GM10248 (cell line): Measurements from ENCODE around the gene SNRPD2.
A peak's percentile ranks its signal among the peaks of the same experiment; 100 is the strongest.

Experiments used
- CTCF ChIA-PET: fragments of 300-600 bp; sonication (Branson Sonifier 250); formaldehyde crosslinking; extraction: SDS; loops from one replicate; lab custom pipeline; 2021; ENCODE audit warnings: antibody characterized with exemption; lab: Yijun Ruan, JAX
- POLR2A ChIA-PET: fragments of 350-650 bp; sonication (Branson Sonifier 250); formaldehyde crosslinking; extraction: SDS; loops from one replicate; lab custom pipeline; 2020; ENCODE audit warnings: antibody characterized with exemption; lab: Yijun Ruan, JAX
- DNase-seq: peaks from one replicate; pipeline ENCODE4 v3.0.0; 2012; ENCODE audit errors: extremely low spot score
- TF ChIP-seq, protein P1 (sequence below): IDR thresholded peaks from 2 replicates; pipeline ENCODE4 v1.5.1; 2012; ENCODE audit warnings: mild to moderate bottlenecking, low read depth; ENCODE audit errors: extremely low read depth, missing control alignments, control extremely low read depth

The SNRPD2 gene

DNA sequence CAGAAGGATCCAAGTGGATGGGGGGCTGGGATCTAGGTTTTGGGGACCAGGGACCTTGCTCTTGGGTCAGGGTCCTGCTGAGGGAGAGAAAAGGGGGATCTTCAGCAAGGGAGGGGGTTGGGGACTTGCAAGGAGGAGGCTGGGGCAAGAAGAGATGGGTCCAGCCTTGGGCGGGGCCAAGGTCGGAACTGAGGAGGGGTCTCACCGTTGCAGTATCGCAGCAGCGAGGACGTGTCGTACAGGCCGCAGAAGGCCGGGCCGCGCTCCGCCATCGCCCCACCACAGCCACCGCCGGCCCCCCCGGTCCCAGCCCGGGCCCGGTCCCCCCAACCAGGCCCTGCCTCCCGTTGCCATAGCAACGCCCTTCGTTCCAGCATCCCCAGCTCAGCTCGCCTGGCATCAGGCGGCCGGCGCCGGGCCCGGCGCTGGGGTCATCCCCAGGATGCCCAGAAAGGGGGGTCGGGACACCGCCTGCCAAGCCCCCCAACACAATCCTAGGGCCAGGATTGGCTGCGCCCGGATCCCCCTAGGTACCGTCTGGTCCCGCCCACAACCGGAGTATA, 46.6 kb downstream of the SNRPD2 start:
- DNase-seq, result no peak
- TF ChIP-seq, protein P1, sequence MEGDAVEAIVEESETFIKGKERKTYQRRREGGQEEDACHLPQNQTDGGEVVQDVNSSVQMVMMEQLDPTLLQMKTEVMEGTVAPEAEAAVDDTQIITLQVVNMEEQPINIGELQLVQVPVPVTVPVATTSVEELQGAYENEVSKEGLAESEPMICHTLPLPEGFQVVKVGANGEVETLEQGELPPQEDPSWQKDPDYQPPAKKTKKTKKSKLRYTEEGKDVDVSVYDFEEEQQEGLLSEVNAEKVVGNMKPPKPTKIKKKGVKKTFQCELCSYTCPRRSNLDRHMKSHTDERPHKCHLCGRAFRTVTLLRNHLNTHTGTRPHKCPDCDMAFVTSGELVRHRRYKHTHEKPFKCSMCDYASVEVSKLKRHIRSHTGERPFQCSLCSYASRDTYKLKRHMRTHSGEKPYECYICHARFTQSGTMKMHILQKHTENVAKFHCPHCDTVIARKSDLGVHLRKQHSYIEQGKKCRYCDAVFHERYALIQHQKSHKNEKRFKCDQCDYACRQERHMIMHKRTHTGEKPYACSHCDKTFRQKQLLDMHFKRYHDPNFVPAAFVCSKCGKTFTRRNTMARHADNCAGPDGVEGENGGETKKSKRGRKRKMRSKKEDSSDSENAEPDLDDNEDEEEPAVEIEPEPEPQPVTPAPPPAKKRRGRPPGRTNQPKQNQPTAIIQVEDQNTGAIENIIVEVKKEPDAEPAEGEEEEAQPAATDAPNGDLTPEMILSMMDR, result no peak
- POLR2A ChIA-PET, result interaction anchor here (0.7 to 0.9 kb wide), 2 partner anchors 176 to 177 kb away, joined by 3 to 4 read pairs; partner anchors contain the start of gene FOSB
- CTCF ChIA-PET, result interaction anchor here (0.8 to 4.5 kb wide), 12 partner anchors 11 to 206 kb away, joined by 3 to 60 read pairs (median 3); partner anchors contain the start of gene SNRPD2

DNA sequence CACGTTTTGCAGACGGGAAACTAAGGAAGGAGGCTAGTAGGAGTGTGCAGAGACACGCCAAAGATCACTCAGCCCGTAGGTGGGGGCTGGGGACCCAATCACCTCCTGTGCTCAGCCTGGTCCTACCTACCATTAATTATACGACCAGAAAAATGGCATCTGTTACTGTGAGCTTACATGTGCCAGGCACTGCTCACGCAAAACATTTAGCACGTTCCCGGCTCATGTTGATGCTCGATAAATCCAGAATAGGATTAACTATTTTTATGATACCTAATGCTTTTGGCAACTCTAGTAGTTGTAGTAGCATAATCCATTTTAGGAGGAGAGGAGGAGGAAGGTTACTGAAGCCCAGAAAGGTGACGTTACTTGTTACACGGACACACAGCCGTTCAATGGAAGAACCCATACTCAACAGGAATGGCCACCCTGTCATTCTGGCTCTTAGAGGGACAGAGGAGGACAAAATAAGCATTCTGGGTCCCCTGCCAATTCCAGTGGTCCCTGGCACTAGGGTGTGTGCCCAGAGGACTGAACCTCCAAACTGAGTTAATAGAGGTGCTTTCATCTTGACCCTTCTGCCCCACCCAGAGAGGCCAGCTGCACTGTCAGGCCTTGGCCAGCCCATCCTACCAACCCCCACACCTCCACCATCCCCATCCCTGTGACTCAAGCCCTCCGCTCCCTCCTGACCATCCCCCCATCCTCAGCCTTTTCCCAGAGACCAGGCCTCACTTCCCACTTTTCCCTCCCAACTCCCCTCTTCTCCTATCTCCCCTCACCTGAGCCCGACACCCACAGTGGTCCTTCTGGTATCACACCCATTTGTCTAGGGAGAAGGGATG, 47.6 kb downstream of the SNRPD2 start:
- ChIA-PET CTCF (interaction anchor here (0.9 to 6.6 kb wide), 22 partner anchors 10 to 230 kb away, joined by 3 to 60 read pairs (median 10); partner anchors contain the start of genes GIPR, QPCTL and SNRPD2), POLR2A (interaction anchor here (0.6 kb wide), 1 partner anchor 197 kb away, joined by 8 read pairs; no protein-coding TSS in a partner anchor)
- no peak for DNase-seq
- TF ChIP-seq, protein P1, result no peak

DNA sequence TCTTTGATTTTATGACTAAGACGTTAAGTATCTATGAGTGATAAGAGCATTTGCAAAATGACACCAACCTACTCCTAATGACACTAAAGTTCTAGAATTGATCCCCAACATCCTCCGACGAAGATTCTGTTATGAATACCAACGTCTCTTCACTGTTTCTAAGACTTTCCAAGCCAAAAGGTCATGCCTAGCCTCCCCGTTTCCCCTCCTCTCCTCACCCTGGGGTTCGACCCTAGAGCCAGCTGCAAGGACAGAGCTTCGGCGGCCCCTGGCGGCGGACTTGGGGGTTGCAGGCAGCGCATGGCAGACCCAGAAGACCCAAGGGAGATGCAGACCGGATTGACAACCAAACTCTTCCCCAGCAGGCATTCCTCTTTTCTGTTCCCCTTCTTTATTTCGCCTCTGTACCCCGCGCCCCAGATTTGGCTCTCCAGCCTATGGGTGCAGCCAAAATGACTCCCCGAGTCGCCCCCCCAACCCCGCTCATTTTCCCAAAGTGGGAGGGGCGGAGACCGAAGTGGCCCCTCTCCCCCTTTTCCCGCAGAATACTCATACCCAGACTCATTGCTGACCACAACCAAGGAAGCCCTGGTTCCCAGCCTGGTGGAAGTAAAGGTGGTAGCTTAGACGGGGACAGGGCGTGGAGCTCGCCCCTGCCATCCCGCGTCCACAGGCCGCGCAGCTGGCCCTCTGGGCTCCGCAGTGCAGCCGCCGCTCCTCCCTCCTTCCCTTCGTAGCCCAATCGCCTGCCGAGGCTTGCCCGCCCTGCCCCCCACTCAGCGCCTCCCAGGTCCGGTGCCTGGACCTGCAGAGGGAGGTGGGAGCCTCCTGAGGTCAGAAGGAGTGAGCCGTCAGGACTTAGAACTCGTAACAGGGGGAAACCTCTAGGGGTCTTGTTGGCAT, 48.5 kb downstream of the SNRPD2 start:
- TF ChIP-seq, protein P1, result peak; percentile 99
- ChIA-PET POLR2A (interaction anchor here (0.6 to 1.5 kb wide), 2 partner anchors 27 to 196 kb away, joined by 3 to 8 read pairs; no protein-coding TSS in a partner anchor), CTCF (interaction anchor here (0.8 to 6.6 kb wide), 40 partner anchors 8 to 230 kb away, joined by 3 to 60 read pairs (median 6); partner anchors contain the start of genes GIPR, QPCTL and SNRPD2)
- DNase-seq, result peak; percentile 85

DNA sequence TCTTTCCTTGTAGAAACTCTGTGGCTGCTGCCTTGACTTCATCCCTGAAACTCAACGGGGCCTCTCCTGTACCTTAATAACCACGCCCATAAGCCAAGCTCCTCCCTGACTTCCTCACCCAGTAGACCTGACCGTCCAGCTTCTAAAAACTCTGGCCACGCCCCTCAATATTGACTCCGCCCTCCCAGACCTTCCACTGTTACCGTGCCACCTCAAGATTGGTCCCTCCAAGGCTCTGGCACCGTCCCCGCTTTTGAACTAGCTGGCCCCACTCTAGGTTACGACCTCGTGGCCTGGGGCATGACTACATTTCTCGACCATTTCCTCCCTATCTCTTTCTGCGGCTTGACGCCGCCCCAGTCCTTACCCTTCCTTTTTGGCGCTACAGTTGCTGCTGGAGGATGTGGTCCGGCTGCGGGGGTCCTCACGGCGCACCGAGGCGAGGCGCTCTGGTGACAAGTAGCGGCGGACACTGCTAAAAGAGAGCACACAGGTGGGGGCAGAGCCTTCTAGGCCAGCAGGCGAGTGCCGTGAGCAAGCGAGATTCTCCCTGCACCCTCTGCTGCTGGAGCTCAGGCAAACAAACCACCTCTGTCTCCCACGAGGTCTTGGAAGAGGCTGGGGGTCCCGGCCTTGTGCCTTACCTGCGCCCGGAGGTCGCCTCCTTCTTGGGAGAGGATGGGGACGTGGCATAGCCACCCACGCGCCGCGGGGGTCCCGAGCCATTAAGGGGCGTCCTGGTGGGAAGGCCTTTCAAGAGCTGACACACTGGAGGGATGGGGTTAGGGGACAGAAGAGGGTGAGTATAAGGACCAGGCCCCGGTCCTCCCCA, 50.3 kb downstream of the SNRPD2 start:
- TF ChIP-seq, protein P1, result peak; percentile 7
- CTCF ChIA-PET, result interaction anchor here (0.7 to 6.6 kb wide), 47 partner anchors 9 to 213 kb away, joined by 3 to 60 read pairs (median 7); partner anchors contain the start of genes GIPR, QPCTL and SNRPD2
- POLR2A ChIA-PET, result interaction anchor here (0.5 to 2.0 kb wide), 11 partner anchors 9 to 173 kb away, joined by 3 to 8 read pairs (median 4); partner anchors contain the start of gene FOSB
- DNase-seq, result peak; percentile 91

DNA sequence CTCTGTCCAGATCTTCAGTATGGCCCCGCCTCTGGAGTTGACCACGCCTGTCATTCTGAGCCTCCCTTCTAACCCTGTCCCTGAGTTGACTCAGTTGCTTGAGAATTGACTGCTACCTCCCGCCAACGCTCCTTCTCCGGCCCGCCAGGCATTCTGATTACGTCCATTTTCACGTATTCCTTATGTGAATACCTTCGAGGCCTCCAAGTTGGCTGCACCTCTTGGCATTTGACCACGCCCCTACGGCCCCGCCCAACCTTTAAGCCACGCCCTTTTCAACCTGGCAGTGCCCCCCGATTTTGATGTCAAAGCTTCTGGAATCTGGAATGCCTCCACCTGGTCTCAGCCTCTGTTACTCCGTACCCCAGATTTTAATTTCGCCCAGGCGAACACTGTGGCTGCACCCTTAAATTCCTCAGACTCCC, 50.9 kb downstream of the SNRPD2 start:
- DNase-seq, result peak; percentile 38
- TF ChIP-seq, protein P1, result no peak
- ChIA-PET POLR2A (interaction anchor here (0.5 to 2.0 kb wide), 6 partner anchors 10 to 172 kb away, joined by 3 to 8 read pairs (median 4); partner anchors contain the start of gene FOSB), CTCF (interaction anchor here (0.7 to 6.6 kb wide), 18 partner anchors 8 to 213 kb away, joined by 3 to 60 read pairs (median 16); partner anchors contain the start of genes GIPR, QPCTL and SNRPD2)
